Measurements from ENCODE around the gene PLXNA3.
A peak's percentile ranks its signal among the peaks of the same experiment; 100 is the strongest.

PLXNA3 gene

GRCh38 chrX:154445776-154446175 lies 12.3 kb upstream of the PLXNA3 start:
- Histone ChIP-seq H3K4me2 (ENCODE audit: low read length) (peak overlapping the region; percentile 91), H3K9ac (ENCODE audit: low read depth, low read length) (no peak overlapping the region), H3K4me3 (ENCODE audit: low read length) (peak overlapping the region; percentile 81), H3K4me1 (ENCODE audit: control insufficient read depth, insufficient read depth, low read length) (peaks cover 12% of the 10 kb centered on the region), H3K36me3 (ENCODE audit: insufficient read depth, low read length) (peaks cover 35% of the 10 kb centered on the region), H3K9me3 (replicated peaks; ENCODE audit: low read length) (no peaks in the 10 kb centered on the region), H3K27me3 (ENCODE audit: control insufficient read depth, insufficient read depth, low read length) (no peaks in the 10 kb centered on the region)

GRCh38 chrX:154446430-154446829 lies 11.7 kb upstream of the PLXNA3 start:
- no peaks in the 10 kb centered on the region for H3K9me3 ChIP-seq (replicated peaks; ENCODE audit: low read length)
- no peak overlapping the region for H3K9ac ChIP-seq (ENCODE audit: low read depth, low read length)
- no peaks in the 10 kb centered on the region for H3K27me3 ChIP-seq (ENCODE audit: control insufficient read depth, insufficient read depth, low read length)
- no peak overlapping the region for H3K4me3 ChIP-seq (ENCODE audit: low read length)
- peaks cover 35% of the 10 kb centered on the region for H3K36me3 ChIP-seq (ENCODE audit: insufficient read depth, low read length)
- peaks cover 12% of the 10 kb centered on the region for H3K4me1 ChIP-seq (ENCODE audit: control insufficient read depth, insufficient read depth, low read length)
- H3K4me2 ChIP-seq (ENCODE audit: low read length), result no peak overlapping the region

- Histone ChIP-seq H3K27me3 (ENCODE audit: control insufficient read depth, insufficient read depth, low read length) (no peaks in the 10 kb centered on the region), H3K9ac (ENCODE audit: low read depth, low read length) (no peak overlapping the region), H3K4me2 (ENCODE audit: low read length) (no peak overlapping the region), H3K9me3 (replicated peaks; ENCODE audit: low read length) (no peaks in the 10 kb centered on the region), H3K4me1 (ENCODE audit: control insufficient read depth, insufficient read depth, low read length) (peaks cover 12% of the 10 kb centered on the region), H3K4me3 (ENCODE audit: low read length) (no peak overlapping the region), H3K36me3 (ENCODE audit: insufficient read depth, low read length) (peaks cover 33% of the 10 kb centered on the region)
Measured at GRCh38 chrX:154448484-154448883, 9.6 kb upstream of the PLXNA3 start.

GRCh38 chrX:154449618-154450017 lies 8.5 kb upstream of the PLXNA3 start:
- Histone ChIP-seq H3K27me3 (ENCODE audit: control insufficient read depth, insufficient read depth, low read length) (no peaks in the 10 kb centered on the region), H3K36me3 (ENCODE audit: insufficient read depth, low read length) (peaks cover 33% of the 10 kb centered on the region), H3K4me2 (ENCODE audit: low read length) (no peak overlapping the region), H3K4me1 (ENCODE audit: control insufficient read depth, insufficient read depth, low read length) (peaks cover 12% of the 10 kb centered on the region), H3K4me3 (ENCODE audit: low read length) (no peak overlapping the region), H3K9me3 (replicated peaks; ENCODE audit: low read length) (no peaks in the 10 kb centered on the region), H3K9ac (ENCODE audit: low read depth, low read length) (no peak overlapping the region)

GRCh38 chrX:154450312-154450711 lies 7.8 kb upstream of the PLXNA3 start:
- H3K4me2 ChIP-seq (ENCODE audit: low read length), result no peak overlapping the region
- no peaks in the 10 kb centered on the region for H3K27me3 ChIP-seq (ENCODE audit: control insufficient read depth, insufficient read depth, low read length)
- no peak overlapping the region for H3K9ac ChIP-seq (ENCODE audit: low read depth, low read length)
- H3K36me3 ChIP-seq (ENCODE audit: insufficient read depth, low read length), result peaks cover 33% of the 10 kb centered on the region
- no peaks in the 10 kb centered on the region for H3K9me3 ChIP-seq (replicated peaks; ENCODE audit: low read length)
- no peak overlapping the region for H3K4me3 ChIP-seq (ENCODE audit: low read length)
- peaks cover 5% of the 10 kb centered on the region for H3K4me1 ChIP-seq (ENCODE audit: control insufficient read depth, insufficient read depth, low read length)

GRCh38 chrX:154452823-154453222 lies 5.3 kb upstream of the PLXNA3 start:
- Histone ChIP-seq H3K27me3 (ENCODE audit: control insufficient read depth, insufficient read depth, low read length) (no peaks in the 10 kb centered on the region), H3K4me2 (ENCODE audit: low read length) (no peak overlapping the region), H3K9ac (ENCODE audit: low read depth, low read length) (no peak overlapping the region), H3K36me3 (ENCODE audit: insufficient read depth, low read length) (peaks cover 23% of the 10 kb centered on the region), H3K4me1 (ENCODE audit: control insufficient read depth, insufficient read depth, low read length) (no peaks in the 10 kb centered on the region), H3K4me3 (ENCODE audit: low read length) (no peak overlapping the region), H3K9me3 (replicated peaks; ENCODE audit: low read length) (no peaks in the 10 kb centered on the region)

- Histone ChIP-seq H3K4me2 (ENCODE audit: low read length) (peak overlapping the region; percentile 97), H3K4me3 (ENCODE audit: low read length) (peak overlapping the region; percentile 80), H3K9ac (ENCODE audit: low read depth, low read length) (peak overlapping the region; percentile 86), H3K27me3 (ENCODE audit: control insufficient read depth, insufficient read depth, low read length) (no peaks in the 10 kb centered on the region), H3K9me3 (replicated peaks; ENCODE audit: low read length) (no peaks in the 10 kb centered on the region), H3K36me3 (ENCODE audit: insufficient read depth, low read length) (peaks cover 21% of the 10 kb centered on the region), H3K4me1 (ENCODE audit: control insufficient read depth, insufficient read depth, low read length) (peaks cover 11% of the 10 kb centered on the region)
Measured at GRCh38 chrX:154457491-154458115, 478 bp upstream of the PLXNA3 start.

GRCh38 chrX:154458954-154459778 lies 1.1 kb downstream of the PLXNA3 start:
- Histone ChIP-seq H3K36me3 (ENCODE audit: insufficient read depth, low read length) (peaks cover 24% of the 10 kb centered on the region), H3K4me2 (ENCODE audit: low read length) (peak overlapping the region; percentile 97), H3K9ac (ENCODE audit: low read depth, low read length) (peak overlapping the region; percentile 86), H3K4me1 (ENCODE audit: control insufficient read depth, insufficient read depth, low read length) (peaks cover 11% of the 10 kb centered on the region), H3K27me3 (ENCODE audit: control insufficient read depth, insufficient read depth, low read length) (no peaks in the 10 kb centered on the region), H3K9me3 (replicated peaks; ENCODE audit: low read length) (no peaks in the 10 kb centered on the region), H3K4me3 (ENCODE audit: low read length) (peak overlapping the region; percentile 80)

GRCh38 chrX:154459832-154460231 lies 1.8 kb downstream of the PLXNA3 start:
- Histone ChIP-seq H3K4me2 (ENCODE audit: low read length) (peak overlapping the region; percentile 97), H3K4me1 (ENCODE audit: control insufficient read depth, insufficient read depth, low read length) (peaks cover 11% of the 10 kb centered on the region), H3K27me3 (ENCODE audit: control insufficient read depth, insufficient read depth, low read length) (no peaks in the 10 kb centered on the region), H3K9me3 (replicated peaks; ENCODE audit: low read length) (no peaks in the 10 kb centered on the region), H3K9ac (ENCODE audit: low read depth, low read length) (peak overlapping the region; percentile 86), H3K36me3 (ENCODE audit: insufficient read depth, low read length) (peaks cover 24% of the 10 kb centered on the region), H3K4me3 (ENCODE audit: low read length) (peak overlapping the region; percentile 80)

GRCh38 chrX:154460326-154460725 lies 2.2 kb downstream of the PLXNA3 start:
- H3K4me2 ChIP-seq (ENCODE audit: low read length), result peak overlapping the region; percentile 97
- H3K9ac ChIP-seq (ENCODE audit: low read depth, low read length), result peak overlapping the region; percentile 86
- H3K27me3 ChIP-seq (ENCODE audit: control insufficient read depth, insufficient read depth, low read length), result no peaks in the 10 kb centered on the region
- H3K4me1 ChIP-seq (ENCODE audit: control insufficient read depth, insufficient read depth, low read length), result peaks cover 11% of the 10 kb centered on the region
- H3K9me3 ChIP-seq (replicated peaks; ENCODE audit: low read length), result no peaks in the 10 kb centered on the region
- H3K4me3 ChIP-seq (ENCODE audit: low read length), result peak overlapping the region; percentile 80
- peaks cover 24% of the 10 kb centered on the region for H3K36me3 ChIP-seq (ENCODE audit: insufficient read depth, low read length)

GRCh38 chrX:154462396-154462795 lies 4.3 kb downstream of the PLXNA3 start:
- H3K4me1 ChIP-seq (ENCODE audit: control insufficient read depth, insufficient read depth, low read length), result peaks cover 11% of the 10 kb centered on the region
- H3K9me3 ChIP-seq (replicated peaks; ENCODE audit: low read length), result no peaks in the 10 kb centered on the region
- peaks cover 24% of the 10 kb centered on the region for H3K36me3 ChIP-seq (ENCODE audit: insufficient read depth, low read length)
- no peaks in the 10 kb centered on the region for H3K27me3 ChIP-seq (ENCODE audit: control insufficient read depth, insufficient read depth, low read length)
- H3K4me2 ChIP-seq (ENCODE audit: low read length), result no peak overlapping the region
- no peak overlapping the region for H3K9ac ChIP-seq (ENCODE audit: low read depth, low read length)
- H3K4me3 ChIP-seq (ENCODE audit: low read length), result no peak overlapping the region
